Uterus (tissue), 2 donors: ENCODE measurements around the gene CCNDBP1.

Experiments
- POLR2A ChIP-seq, 2 donors: fragments of 450-650 bp; IDR thresholded peaks; one replicate each; pipeline ENCODE4 v1.6.1; 2016; ENCODE audit warnings: antibody characterized with exemption in 2 of 2, mild to moderate bottlenecking in 1 of 2, moderate library complexity in 1 of 2
- TF ChIP-seq, protein P1 (sequence below), 4 experiments: fragments of 200-600 bp in 2 of 4; fragments of 450-650 bp in 2 of 4; sonication (generic) in 2 of 4; IDR thresholded peaks; one replicate each; pipeline ENCODE4 v1.5.1; 2016 to 2019; ENCODE audit warnings: antibody characterized with exemption in 4 of 4, mild to moderate bottlenecking in 2 of 4, moderate library complexity in 1 of 4

DNA sequence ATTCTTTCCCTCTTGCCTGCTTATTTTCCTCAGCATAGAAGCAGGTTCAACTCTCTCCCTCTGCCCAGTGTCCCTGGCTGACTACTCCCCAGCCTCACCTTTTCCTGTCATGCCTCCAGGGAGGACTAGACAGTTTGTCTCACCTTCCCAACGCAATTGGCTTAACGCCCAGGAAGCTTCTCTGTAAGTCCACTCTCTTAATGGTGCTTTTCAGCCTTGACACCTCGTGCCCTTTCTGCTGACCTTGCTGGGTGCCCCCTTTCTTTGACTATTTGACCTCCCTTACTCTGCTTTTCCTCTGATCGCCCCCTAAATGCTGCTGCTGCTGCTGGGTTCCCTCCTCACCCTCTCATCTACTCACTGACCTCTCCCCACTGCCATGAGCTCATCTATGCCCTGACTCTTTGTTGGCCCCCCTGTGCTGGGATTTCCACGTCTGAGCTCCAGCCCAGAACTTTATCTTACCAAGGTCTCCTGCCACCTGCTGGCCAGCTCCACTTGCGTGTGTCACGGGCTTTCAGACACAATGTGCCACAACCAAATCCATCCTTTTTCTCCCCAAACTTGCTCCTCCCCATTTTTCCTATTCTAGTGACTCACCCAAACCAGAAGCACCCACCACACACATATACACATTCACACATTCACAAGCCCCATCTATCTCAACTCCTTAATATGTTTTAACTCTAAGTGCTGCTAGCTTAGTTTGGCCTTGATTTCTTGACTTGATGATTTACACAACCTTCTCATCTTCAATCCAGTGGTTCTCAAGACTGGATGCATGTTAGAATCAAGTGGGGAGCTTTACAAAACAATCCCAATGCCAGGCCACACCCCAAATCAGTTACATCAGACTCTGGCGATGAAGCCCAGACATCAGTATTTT, 19.1 kb downstream of the CCNDBP1 start:
- TF ChIP-seq, protein P1, sequence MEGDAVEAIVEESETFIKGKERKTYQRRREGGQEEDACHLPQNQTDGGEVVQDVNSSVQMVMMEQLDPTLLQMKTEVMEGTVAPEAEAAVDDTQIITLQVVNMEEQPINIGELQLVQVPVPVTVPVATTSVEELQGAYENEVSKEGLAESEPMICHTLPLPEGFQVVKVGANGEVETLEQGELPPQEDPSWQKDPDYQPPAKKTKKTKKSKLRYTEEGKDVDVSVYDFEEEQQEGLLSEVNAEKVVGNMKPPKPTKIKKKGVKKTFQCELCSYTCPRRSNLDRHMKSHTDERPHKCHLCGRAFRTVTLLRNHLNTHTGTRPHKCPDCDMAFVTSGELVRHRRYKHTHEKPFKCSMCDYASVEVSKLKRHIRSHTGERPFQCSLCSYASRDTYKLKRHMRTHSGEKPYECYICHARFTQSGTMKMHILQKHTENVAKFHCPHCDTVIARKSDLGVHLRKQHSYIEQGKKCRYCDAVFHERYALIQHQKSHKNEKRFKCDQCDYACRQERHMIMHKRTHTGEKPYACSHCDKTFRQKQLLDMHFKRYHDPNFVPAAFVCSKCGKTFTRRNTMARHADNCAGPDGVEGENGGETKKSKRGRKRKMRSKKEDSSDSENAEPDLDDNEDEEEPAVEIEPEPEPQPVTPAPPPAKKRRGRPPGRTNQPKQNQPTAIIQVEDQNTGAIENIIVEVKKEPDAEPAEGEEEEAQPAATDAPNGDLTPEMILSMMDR (IDR thresholded peaks at IDR 0.05), result peak in 3 of 4 experiments; percentile 32 to 42 (median 39)
- no peak for TF ChIP-seq POLR2A (IDR thresholded peaks at IDR 0.05)
